Neural progenitor cell (in vitro differentiated cells): ENCODE results near the gene JAK1. TPM values are rescaled to one million over a fixed set of nuclear protein-coding genes. Genes with fewer than 3 reads are reported as not detected.

ENCODE experiments used
- DNase-seq: peaks from one replicate; pipeline ENCODE4 v3.0.0-alpha.2; 2016; ENCODE audit warnings: low spot score
- H2AFZ ChIP-seq: fragments of 200-600 bp; sonication (generic); replicated peaks from 2 replicates; pipeline ENCODE4 v1.6.1; 2016; ENCODE audit warnings: antibody characterized with exemption
- H3F3A ChIP-seq: fragments of 200-600 bp; sonication (generic); 2 replicates; pipeline ENCODE4 v1.6.1; 2016; ENCODE audit warnings: antibody characterized with exemption, low read depth
- H3K27ac ChIP-seq: fragments of 200-600 bp; sonication (generic); 2 replicates; pipeline ENCODE4 v1.5.1; 2016; ENCODE audit warnings: mild to moderate bottlenecking
- H3K27me3 ChIP-seq: fragments of 200-600 bp; sonication (generic); 2 replicates; pipeline ENCODE4 v1.6.1; 2016; ENCODE audit warnings: mild to moderate bottlenecking, moderate library complexity
- H3K36me3 ChIP-seq: fragments of 200-600 bp; sonication (generic); 2 replicates; pipeline ENCODE4 v1.5.1; 2016
- H3K4me1 ChIP-seq: fragments of 200-600 bp; sonication (generic); 2 replicates; pipeline ENCODE4 v1.6.1; 2016; ENCODE audit warnings: mixed run types
- H3K4me2 ChIP-seq: fragments of 200-600 bp; sonication (generic); 2 replicates; pipeline ENCODE4 v1.6.1; 2016
- H3K4me3 ChIP-seq: fragments of 200-600 bp; sonication (generic); 2 replicates; pipeline ENCODE4 v1.5.1; 2016
- H3K79me2 ChIP-seq: fragments of 200-600 bp; sonication (generic); 2 replicates; pipeline ENCODE4 v1.6.1; 2016; ENCODE audit warnings: low read depth
- H3K9ac ChIP-seq: fragments of 200-600 bp; sonication (generic); 2 replicates; pipeline ENCODE4 v1.6.1; 2016
- H3K9me3 ChIP-seq: fragments of 200-600 bp; sonication (generic); 2 replicates; pipeline ENCODE4 v1.5.1; 2016; ENCODE audit warnings: low read depth
- H4K20me1 ChIP-seq: fragments of 200-600 bp; sonication (generic); 2 replicates; pipeline ENCODE4 v1.6.1; 2016; ENCODE audit warnings: low read depth
- H3K27ac Mint-ChIP-seq: 3 replicates; pipeline ENCODE4 v1.8.0; 2021; ENCODE audit warnings: mixed read lengths
- H3K27me3 Mint-ChIP-seq: 2 replicates; pipeline ENCODE4 v1.8.0; 2022; ENCODE audit warnings: low read depth, mild to moderate bottlenecking, inconsistent platforms, moderate library complexity, mixed read lengths; ENCODE audit not compliant: insufficient read depth
- H3K36me3 Mint-ChIP-seq: 3 replicates; pipeline ENCODE4 v1.8.0; 2021; ENCODE audit warnings: mixed read lengths
- H3K4me1 Mint-ChIP-seq: 3 replicates; pipeline ENCODE4 v1.8.0; 2021; ENCODE audit warnings: mixed read lengths
- H3K4me3 Mint-ChIP-seq: 3 replicates; pipeline ENCODE4 v1.8.0; 2021; ENCODE audit warnings: mild to moderate bottlenecking, moderate library complexity, mixed read lengths
- H3K9me3 Mint-ChIP-seq: 3 replicates; pipeline ENCODE4 v1.8.0; 2020; ENCODE audit warnings: mixed read lengths
- CTCF ChIP-seq: fragments of 200-600 bp; sonication (generic); IDR thresholded peaks from 2 replicates; pipeline ENCODE4 v1.5.1; 2017; ENCODE audit warnings: antibody characterized with exemption, mild to moderate bottlenecking
- EZH2 ChIP-seq: fragments of 200-600 bp; sonication (generic); IDR thresholded peaks from 2 replicates; pipeline ENCODE4 v1.6.1; 2017; ENCODE audit warnings: antibody characterized with exemption, mild to moderate bottlenecking, moderate library complexity
- EZH2phosphoT487 ChIP-seq: fragments of 200-600 bp; sonication (generic); IDR thresholded peaks from 2 replicates; pipeline ENCODE4 v1.6.1; 2017; ENCODE audit warnings: antibody characterized with exemption
- total RNA-seq: library from RNA; depleted of rRNA; stranded (reverse); fragments of >200 nt; gene quantifications from 2 replicates; pipeline ENCODE4 v1.2.3, GENCODE V29; 2015; ENCODE audit warnings: low replicate concordance

JAK1 gene
- total RNA-seq, 1 donor from 2014 or later, result 6.5 TPM

GRCh38 chr1:64960731-64961130 is 5.6 kb downstream of the JAK1 start:
- no peaks in the 10 kb centered on the region for H3K79me2 ChIP-seq
- no peak for DNase-seq
- H3K36me3 ChIP-seq, result no peaks in the 10 kb centered on the region
- no peak overlapping the region for H3K27ac Mint-ChIP-seq
- no peaks in the 10 kb centered on the region for H3K27me3 Mint-ChIP-seq
- no peak overlapping the region for H3K27ac ChIP-seq
- H3K4me2 ChIP-seq, result no peak overlapping the region
- H3K4me1 ChIP-seq, result peaks cover 17% of the 10 kb centered on the region
- no peak overlapping the region for H2AFZ ChIP-seq
- H3K4me1 Mint-ChIP-seq, result peaks cover 15% of the 10 kb centered on the region
- H3K9me3 Mint-ChIP-seq, result no peaks in the 10 kb centered on the region
- H3K9ac ChIP-seq, result no peak overlapping the region
- no peaks in the 10 kb centered on the region for H3K36me3 Mint-ChIP-seq
- H3K4me3 Mint-ChIP-seq, result no peak overlapping the region
- no peak for TF ChIP-seq EZH2phosphoT487
- no peak for TF ChIP-seq CTCF
- TF ChIP-seq EZH2, result no peak
- peaks cover 12% of the 10 kb centered on the region for H3F3A ChIP-seq
- peaks cover 16% of the 10 kb centered on the region for H4K20me1 ChIP-seq
- no peak overlapping the region for H3K4me3 ChIP-seq
- peaks cover 27% of the 10 kb centered on the region for H3K27me3 ChIP-seq
- no peaks in the 10 kb centered on the region for H3K9me3 ChIP-seq

- Mint-ChIP-seq H3K36me3 (no peaks in the 10 kb centered on the region), H3K9me3 (no peaks in the 10 kb centered on the region), H3K4me3 (no peak overlapping the region), H3K27me3 (no peaks in the 10 kb centered on the region), H3K4me1 (peaks cover 12% of the 10 kb centered on the region), H3K27ac (no peak overlapping the region)
- no peaks in the 10 kb centered on the region for H3K9me3 ChIP-seq
- H3K27me3 ChIP-seq, result peaks cover 19% of the 10 kb centered on the region
- H3K4me2 ChIP-seq, result no peak overlapping the region
- H3F3A ChIP-seq, result peaks cover 5% of the 10 kb centered on the region
- H2AFZ ChIP-seq, result no peak overlapping the region
- no peak for DNase-seq
- no peak overlapping the region for H3K27ac ChIP-seq
- peaks cover 15% of the 10 kb centered on the region for H3K4me1 ChIP-seq
- TF ChIP-seq EZH2phosphoT487 (no peak), EZH2 (no peak), CTCF (no peak)
- no peaks in the 10 kb centered on the region for H3K36me3 ChIP-seq
- no peak overlapping the region for H3K4me3 ChIP-seq
- peaks cover 9% of the 10 kb centered on the region for H4K20me1 ChIP-seq
- H3K79me2 ChIP-seq, result no peaks in the 10 kb centered on the region
- H3K9ac ChIP-seq, result no peak overlapping the region
These were observed 6.4 kb downstream of the JAK1 start for GRCh38 chr1:64959986-64960385.

- Histone ChIP-seq H3K27ac (no peak overlapping the region), H3F3A (no peaks in the 10 kb centered on the region), H3K27me3 (no peaks in the 10 kb centered on the region), H3K9ac (no peak overlapping the region), H3K4me2 (no peak overlapping the region), H3K79me2 (no peaks in the 10 kb centered on the region), H3K36me3 (no peaks in the 10 kb centered on the region), H3K9me3 (no peaks in the 10 kb centered on the region), H2AFZ (no peak overlapping the region), H3K4me1 (peaks cover 11% of the 10 kb centered on the region), H3K4me3 (no peak overlapping the region), H4K20me1 (no peaks in the 10 kb centered on the region)
- Mint-ChIP-seq H3K4me1 (no peaks in the 10 kb centered on the region), H3K4me3 (no peak overlapping the region), H3K9me3 (no peaks in the 10 kb centered on the region), H3K27ac (no peak overlapping the region), H3K27me3 (peaks cover 3% of the 10 kb centered on the region), H3K36me3 (no peaks in the 10 kb centered on the region)
- no peak for DNase-seq
- TF ChIP-seq CTCF, result no peak
- TF ChIP-seq EZH2, result no peak
- TF ChIP-seq EZH2phosphoT487, result no peak
These were observed 9.5 kb downstream of the JAK1 start for GRCh38 chr1:64956733-64957441.
